GM12891 (cell line): Measurements from ENCODE around the gene GPR42.
"Not testable (repeated sequence)": the region's sequence is repeated elsewhere in the genome, so short reads cannot be mapped to it uniquely, and the experiment has no call there.

Source experiments
- DNase-seq: peaks from one replicate; pipeline ENCODE4 v3.0.0; 2011; ENCODE audit warnings: low spot score; ENCODE audit not compliant: insufficient read length
- FAIRE-seq: peaks from 2 replicates; lab custom pipeline; 2011; peaks lifted over from hg19 to GRCh38; lab: Jason Lieb, UNC
- PAX5 ChIP-seq: IDR thresholded peaks from 2 replicates; pipeline ENCODE4 v1.6.1; 2011; ENCODE audit warnings: low read length, moderate library complexity, mild to moderate bottlenecking; ENCODE audit not compliant: insufficient read depth, severe bottlenecking
- POLR2A ChIP-seq: IDR thresholded peaks from 2 replicates; pipeline ENCODE4 v1.6.1; 2011; ENCODE audit warnings: low read depth, low read length, control low read depth
- POLR2AphosphoS5 ChIP-seq: IDR thresholded peaks from 2 replicates; pipeline ENCODE4 v1.6.1; 2011; ENCODE audit warnings: low read depth, low read length, control low read depth
- POU2F2 ChIP-seq: IDR thresholded peaks from 2 replicates; pipeline ENCODE4 v1.6.1; 2011; ENCODE audit warnings: low read depth, mild to moderate bottlenecking, control low read depth, low read length, moderate library complexity
- SPI1 ChIP-seq: IDR thresholded peaks from 2 replicates; pipeline ENCODE4 v1.6.1; 2011; ENCODE audit warnings: low read depth, low read length, control low read depth
- TAF1 ChIP-seq: IDR thresholded peaks from 2 replicates; pipeline ENCODE4 v1.6.1; 2011; ENCODE audit warnings: low read depth, low read length, control low read depth

GPR42 gene

DNA sequence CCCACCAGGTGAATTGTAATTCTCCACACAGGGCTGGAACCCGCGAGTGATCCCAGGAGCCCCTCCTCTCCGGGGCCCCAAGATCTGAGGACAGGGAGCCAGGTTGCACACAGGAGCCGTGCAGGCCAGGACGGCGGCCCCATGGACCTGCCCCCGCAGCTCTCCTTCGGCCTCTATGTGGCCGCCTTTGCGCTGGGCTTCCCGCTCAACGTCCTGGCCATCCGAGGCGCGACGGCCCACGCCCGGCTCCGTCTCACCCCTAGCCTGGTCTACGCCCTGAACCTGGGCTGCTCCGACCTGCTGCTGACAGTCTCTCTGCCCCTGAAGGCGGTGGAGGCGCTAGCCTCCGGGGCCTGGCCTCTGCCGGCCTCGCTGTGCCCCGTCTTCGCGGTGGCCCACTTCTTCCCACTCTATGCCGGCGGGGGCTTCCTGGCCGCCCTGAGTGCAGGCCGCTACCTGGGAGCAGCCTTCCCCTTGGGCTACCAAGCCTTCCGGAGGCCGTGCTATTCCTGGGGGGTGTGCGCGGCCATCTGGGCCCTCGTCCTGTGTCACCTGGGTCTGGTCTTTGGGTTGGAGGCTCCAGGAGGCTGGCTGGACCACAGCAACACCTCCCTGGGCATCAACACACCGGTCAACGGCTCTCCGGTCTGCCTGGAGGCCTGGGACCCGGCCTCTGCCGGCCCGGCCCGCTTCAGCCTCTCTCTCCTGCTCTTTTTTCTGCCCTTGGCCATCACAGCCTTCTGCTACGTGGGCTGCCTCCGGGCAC is 19.3 kb upstream of the GPR42 start:
- TF ChIP-seq SPI1 (no peak), PAX5 (no peak), TAF1 (no peak), POLR2AphosphoS5 (no peak), POLR2A (no peak), POU2F2 (no peak)
- FAIRE-seq (no peak), DNase-seq (no peak)

DNA sequence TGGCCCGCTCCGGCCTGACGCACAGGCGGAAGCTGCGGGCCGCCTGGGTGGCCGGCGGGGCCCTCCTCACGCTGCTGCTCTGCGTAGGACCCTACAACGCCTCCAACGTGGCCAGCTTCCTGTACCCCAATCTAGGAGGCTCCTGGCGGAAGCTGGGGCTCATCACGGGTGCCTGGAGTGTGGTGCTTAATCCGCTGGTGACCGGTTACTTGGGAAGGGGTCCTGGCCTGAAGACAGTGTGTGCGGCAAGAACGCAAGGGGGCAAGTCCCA is 18.8 kb upstream of the GPR42 start:
- FAIRE-seq: no peak
- TF ChIP-seq POLR2A (no peak), PAX5 (no peak), SPI1 (no peak), POU2F2 (no peak)
- no peak for DNase-seq

DNA sequence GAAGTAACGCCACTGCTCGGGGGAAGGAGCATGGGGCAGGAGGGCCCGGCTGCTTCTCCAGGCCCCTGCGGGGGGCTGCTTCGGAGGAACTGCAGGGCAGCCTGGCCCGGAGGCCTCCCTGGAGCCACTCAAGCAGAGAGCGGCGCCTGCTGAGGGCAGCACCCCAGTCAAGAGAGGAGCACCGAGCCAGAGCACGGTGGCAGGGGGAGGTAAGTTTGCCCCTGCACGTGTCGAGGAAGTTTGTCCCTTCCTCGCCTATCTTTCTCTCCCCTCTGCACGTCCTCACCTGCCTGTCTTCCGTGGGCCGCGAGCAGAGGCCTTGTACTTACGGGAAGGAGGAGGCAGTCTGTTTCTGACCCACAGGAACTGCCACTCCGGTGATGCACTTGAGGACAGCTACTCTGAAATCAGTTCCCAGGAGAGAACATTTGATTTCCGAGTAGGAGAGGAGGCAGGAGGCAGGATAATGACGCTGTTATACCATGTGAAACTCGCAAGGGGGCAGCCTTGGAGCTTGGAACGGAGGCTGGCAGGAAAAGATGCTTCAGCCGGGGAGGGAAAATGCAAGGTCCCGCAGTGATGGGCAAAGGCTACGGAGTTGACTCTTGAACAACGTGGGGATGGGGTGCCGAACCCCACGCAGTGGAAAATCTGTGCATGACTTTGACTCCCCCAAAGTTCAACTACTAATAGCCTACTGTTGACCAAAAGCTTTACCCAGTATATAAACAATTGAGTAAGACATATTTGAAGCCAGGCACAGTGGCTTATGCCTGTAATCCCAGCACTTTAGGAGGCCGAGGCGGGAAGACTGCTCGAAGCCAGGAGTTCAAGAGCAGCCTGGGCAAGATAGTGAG is 18.2 kb upstream of the GPR42 start:
- peak; percentile 93 for FAIRE-seq

DNA sequence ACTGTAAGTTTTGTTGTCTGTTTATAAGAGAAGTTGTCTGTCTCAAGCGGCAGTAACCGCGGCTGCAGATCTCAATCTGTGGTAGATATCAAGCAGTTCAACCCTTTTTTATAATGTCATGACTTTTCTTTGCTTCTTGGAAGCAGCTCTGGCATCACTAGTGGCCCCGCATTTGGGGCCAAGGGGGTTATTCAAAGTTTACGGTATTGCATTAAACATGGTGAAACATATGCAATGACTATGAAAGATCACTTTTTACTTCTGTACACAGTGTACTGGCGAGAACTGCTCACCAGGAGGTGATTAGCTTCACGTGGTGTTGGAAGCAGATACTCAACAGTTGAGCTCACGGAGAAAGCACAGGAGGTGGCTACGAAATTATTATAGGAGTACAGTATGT is 17.2 kb upstream of the GPR42 start:
- FAIRE-seq (no peak), DNase-seq (no peak)
- TF ChIP-seq SPI1 (no peak), TAF1 (no peak), POLR2A (no peak), PAX5 (no peak), POLR2AphosphoS5 (no peak), POU2F2 (no peak)

More for the DNA sequence above, 18.2 kb upstream of the GPR42 start:
- TF ChIP-seq SPI1 (no peak), TAF1 (no peak), POU2F2 (peak; percentile 70; the same call in 1 of the 2 replicates), PAX5 (no peak), POLR2AphosphoS5 (no peak), POLR2A (peak; percentile 26; the same call in 1 of the 2 replicates)
- peak; percentile 66 for DNase-seq

DNA sequence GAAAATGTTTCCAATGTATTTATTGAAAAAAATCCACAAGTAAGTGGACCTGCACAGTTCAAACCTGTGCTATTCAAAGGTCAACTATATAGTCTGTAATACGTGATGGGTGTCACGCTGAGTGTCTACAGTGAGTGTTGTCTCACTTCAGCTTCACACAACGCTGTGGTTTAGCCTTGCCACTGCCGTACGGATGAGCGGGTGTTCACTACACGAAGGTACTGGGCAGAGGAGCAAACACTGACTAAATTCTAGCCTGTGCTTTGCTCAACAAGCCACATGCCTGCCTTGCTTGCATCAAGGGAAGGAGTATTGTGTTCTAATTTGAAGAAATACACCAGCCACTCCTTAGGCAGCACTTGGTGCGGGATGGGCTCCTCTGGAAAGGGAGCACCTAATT is 16.0 kb upstream of the GPR42 start:
- TF ChIP-seq TAF1: no peak
- TF ChIP-seq POLR2AphosphoS5: no peak
- TF ChIP-seq POU2F2: no peak
- no peak for TF ChIP-seq PAX5
- TF ChIP-seq SPI1: no peak
- TF ChIP-seq POLR2A: no peak
- no peak for DNase-seq
- FAIRE-seq: no peak

DNA sequence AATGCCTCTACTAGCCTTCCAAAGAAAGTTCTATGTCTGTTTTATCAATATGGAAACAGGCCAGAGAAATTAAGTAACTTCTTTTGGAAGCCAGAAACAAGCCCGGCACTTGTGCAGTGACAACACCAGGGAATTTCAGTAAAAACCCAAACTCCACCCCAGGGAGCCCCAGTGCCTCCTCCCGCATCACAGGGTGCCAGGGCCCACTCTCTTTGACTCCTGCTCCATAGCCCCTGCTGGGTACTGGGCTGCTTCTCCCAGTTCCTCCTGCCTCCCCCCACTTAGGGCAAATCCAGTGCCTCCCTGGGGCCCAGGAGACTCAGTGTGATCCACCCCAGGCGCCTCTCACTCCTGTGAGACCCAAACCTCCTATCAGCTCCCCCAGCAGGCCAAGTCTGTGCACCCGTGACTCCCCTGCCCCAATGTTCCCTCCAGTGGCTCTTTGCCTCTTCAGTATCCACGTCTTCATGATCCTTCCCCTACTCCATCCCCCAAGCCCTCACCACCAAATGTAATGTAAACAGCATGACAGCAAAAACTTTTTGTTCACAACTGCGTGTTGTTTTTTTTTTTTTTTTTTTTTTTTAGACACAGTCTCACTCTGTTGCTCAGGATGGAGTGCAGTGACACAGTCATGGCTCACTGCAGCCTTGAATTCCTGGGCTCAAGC is 14.9 kb upstream of the GPR42 start:
- TF ChIP-seq POLR2A (no peak), TAF1 (no peak), POLR2AphosphoS5 (no peak), POU2F2 (no peak), PAX5 (no peak)
- DNase-seq (no peak), FAIRE-seq (no peak)

DNA sequence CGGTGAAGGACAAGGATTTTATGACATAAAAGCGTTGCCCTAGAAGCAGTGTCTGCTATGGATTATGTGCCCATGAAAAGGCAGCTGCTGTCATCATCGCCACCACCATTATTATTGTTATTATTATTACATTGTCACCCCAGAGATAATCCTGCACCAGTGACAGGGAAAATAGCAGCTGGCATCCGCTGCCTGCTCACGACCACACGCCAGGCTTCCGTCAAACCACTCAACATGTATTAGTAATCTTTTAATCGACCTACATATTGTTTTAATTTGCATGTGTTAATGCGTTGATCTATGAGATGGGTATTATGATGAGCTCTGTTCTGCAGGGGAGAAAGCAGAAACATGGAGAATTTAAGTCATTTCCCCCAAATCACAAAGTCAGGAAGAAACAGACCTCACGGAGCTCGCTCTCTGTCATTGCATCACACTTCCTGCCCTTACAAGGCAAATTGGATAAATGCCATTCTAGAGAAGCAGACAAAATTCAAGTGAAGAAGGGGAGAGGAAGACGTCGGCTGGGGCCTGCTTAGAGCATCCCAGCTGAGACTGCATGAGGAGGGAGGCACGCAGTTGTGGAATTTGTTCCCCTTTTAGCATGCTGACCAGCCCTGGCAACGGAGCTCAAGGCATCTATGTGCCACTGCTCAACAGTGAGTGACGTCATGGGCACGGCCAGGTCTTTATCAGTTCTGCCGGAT is 12.8 kb upstream of the GPR42 start, which contains the start of gene FFAR3:
Gene FFAR3, plus strand, starts transcription at position 594 of the 707 bp plus-strand sequence. CDS start 431 bp downstream, outside the sequence.
- FAIRE-seq: peak; percentile 54
- TF ChIP-seq POLR2A (no peak), PAX5 (no peak), POLR2AphosphoS5 (no peak)
- DNase-seq: no peak

DNA sequence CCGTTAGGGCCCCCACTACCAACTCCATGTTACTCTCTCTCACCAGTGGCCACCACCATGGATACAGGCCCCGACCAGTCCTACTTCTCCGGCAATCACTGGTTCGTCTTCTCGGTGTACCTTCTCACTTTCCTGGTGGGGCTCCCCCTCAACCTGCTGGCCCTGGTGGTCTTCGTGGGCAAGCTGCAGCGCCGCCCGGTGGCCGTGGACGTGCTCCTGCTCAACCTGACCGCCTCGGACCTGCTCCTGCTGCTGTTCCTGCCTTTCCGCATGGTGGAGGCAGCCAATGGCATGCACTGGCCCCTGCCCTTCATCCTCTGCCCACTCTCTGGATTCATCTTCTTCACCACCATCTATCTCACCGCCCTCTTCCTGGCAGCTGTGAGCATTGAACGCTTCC is 12.0 kb upstream of the GPR42 start:
- not testable (repeated sequence) for FAIRE-seq, DNase-seq

DNA sequence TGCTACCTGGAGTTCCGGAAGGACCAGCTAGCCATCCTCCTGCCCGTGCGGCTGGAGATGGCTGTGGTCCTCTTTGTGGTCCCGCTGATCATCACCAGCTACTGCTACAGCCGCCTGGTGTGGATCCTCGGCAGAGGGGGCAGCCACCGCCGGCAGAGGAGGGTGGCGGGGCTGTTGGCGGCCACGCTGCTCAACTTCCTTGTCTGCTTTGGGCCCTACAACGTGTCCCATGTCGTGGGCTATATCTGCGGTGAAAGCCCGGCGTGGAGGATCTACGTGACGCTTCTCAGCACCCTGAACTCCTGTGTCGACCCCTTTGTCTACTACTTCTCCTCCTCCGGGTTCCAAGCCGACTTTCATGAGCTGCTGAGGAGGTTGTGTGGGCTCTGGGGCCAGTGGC is 11.5 kb upstream of the GPR42 start:
- not testable (repeated sequence) for DNase-seq, FAIRE-seq

DNA sequence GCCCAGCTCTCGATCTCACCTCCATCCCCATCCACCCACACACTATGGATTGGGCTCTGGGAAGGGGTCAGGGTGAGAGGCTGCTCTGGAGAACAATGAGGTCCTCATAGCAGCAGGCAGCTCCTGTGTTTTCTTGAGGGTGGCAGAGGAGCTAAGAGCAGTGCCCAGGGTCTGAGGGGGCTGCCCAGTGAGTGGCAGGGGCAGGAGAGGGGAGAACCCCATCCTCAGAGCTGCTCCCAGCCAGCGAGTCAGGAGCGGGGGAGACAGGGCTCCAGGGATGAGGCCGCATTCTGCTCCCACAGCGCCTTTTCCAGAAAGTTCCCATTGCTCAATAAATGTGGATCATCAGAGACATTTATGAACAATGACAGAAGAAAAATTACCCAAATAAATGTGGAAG is 10.8 kb upstream of the GPR42 start:
- FAIRE-seq: peak; percentile 33

More for the DNA sequence above, 10.8 kb upstream of the GPR42 start:
- not testable (repeated sequence) for DNase-seq
